ENCODE measurements around the gene GLT1D1. TPM values are rescaled to one million over a fixed set of nuclear protein-coding genes. Genes with fewer than 3 reads are reported as not detected.

Gene GLT1D1
- total RNA-seq, 2 donors from 2014 or later, result 0.07 to 0.60 TPM

GRCh38 chr12:128981971-128982533 is 128.8 kb downstream of the GLT1D1 start:
- H3K36me3 Mint-ChIP-seq, result no peaks in the 10 kb centered on the region
- no peak for DNase-seq (ENCODE audit: low spot score in 2 of 2)

GRCh38 chr12:128982933-128983332 is 129.7 kb downstream of the GLT1D1 start:
- Mint-ChIP-seq H3K27ac (no peak overlapping the region), H3K36me3 (no peaks in the 10 kb centered on the region), H3K9me3 (no peaks in the 10 kb centered on the region)
- ATAC-seq (no peak), DNase-seq (ENCODE audit: low spot score in 2 of 2) (no peak)

More at GRCh38 chr12:128981971-128982533, 128.8 kb downstream of the GLT1D1 start:
- Mint-ChIP-seq H3K27ac (no peak overlapping the region), H3K9me3 (no peaks in the 10 kb centered on the region)
- ATAC-seq, result no peak

- ATAC-seq (no peak), DNase-seq (ENCODE audit: low spot score in 2 of 2) (no peak)
- Mint-ChIP-seq H3K27ac (no peak overlapping the region), H3K9me3 (no peaks in the 10 kb centered on the region), H3K36me3 (no peaks in the 10 kb centered on the region)
These were observed 130.1 kb downstream of the GLT1D1 start for GRCh38 chr12:128983371-128983770.

GRCh38 chr12:128986957-128987356 is 133.7 kb downstream of the GLT1D1 start:
- no peak overlapping the region for H3K27ac Mint-ChIP-seq
- H3K9me3 Mint-ChIP-seq, result peaks cover 0 to 4% of the 10 kb centered on the region in 2 donors
- DNase-seq (ENCODE audit: low spot score in 2 of 2) (no peak), ATAC-seq (no peak)
- H3K36me3 Mint-ChIP-seq, result peaks cover 0 to 4% of the 10 kb centered on the region in 2 donors

GRCh38 chr12:128989287-128989686 is 136.0 kb downstream of the GLT1D1 start:
- ATAC-seq (no peak), DNase-seq (ENCODE audit: low spot score in 2 of 2) (no peak)
- no peak overlapping the region for H3K27ac Mint-ChIP-seq
- peaks cover 0 to 4% of the 10 kb centered on the region in 2 donors for H3K36me3 Mint-ChIP-seq
- peaks cover 3 to 8% of the 10 kb centered on the region in 2 donors for H3K9me3 Mint-ChIP-seq

- ATAC-seq (no peak), DNase-seq (ENCODE audit: low spot score in 2 of 2) (no peak)
- H3K9me3 Mint-ChIP-seq, result peaks cover 8 to 9% of the 10 kb centered on the region in 2 donors
- no peak overlapping the region for H3K27ac Mint-ChIP-seq
- peaks cover 0 to 4% of the 10 kb centered on the region in 2 donors for H3K36me3 Mint-ChIP-seq
These were observed 138.4 kb downstream of the GLT1D1 start for GRCh38 chr12:128991716-128992115.

GRCh38 chr12:128992116-128992515 is 138.8 kb downstream of the GLT1D1 start:
- DNase-seq (ENCODE audit: low spot score in 2 of 2), result no peak

GRCh38 chr12:128992550-128992949 is 139.3 kb downstream of the GLT1D1 start:
- peaks cover 11 to 12% of the 10 kb centered on the region in 2 donors for H3K9me3 Mint-ChIP-seq
- no peak for DNase-seq (ENCODE audit: low spot score in 2 of 2)
- H3K36me3 Mint-ChIP-seq, result peaks cover 0 to 4% of the 10 kb centered on the region in 2 donors
- no peak overlapping the region for H3K27ac Mint-ChIP-seq
- no peak for ATAC-seq

More at GRCh38 chr12:128992116-128992515, 138.8 kb downstream of the GLT1D1 start:
- Mint-ChIP-seq H3K36me3 (peaks cover 0 to 4% of the 10 kb centered on the region in 2 donors), H3K27ac (no peak overlapping the region), H3K9me3 (peaks cover 8 to 12% of the 10 kb centered on the region in 2 donors)
- ATAC-seq, result no peak

GRCh38 chr12:128994856-128995255 is 141.6 kb downstream of the GLT1D1 start:
- DNase-seq (ENCODE audit: low spot score in 2 of 2), result no peak
- no peaks in the 10 kb centered on the region for H3K36me3 Mint-ChIP-seq
- no peak overlapping the region for H3K27ac Mint-ChIP-seq
- no peak for ATAC-seq
- H3K9me3 Mint-ChIP-seq, result peaks cover 7 to 12% of the 10 kb centered on the region in 2 donors

GRCh38 chr12:128995619-128996018 is 142.3 kb downstream of the GLT1D1 start:
- ATAC-seq, result no peak
- Mint-ChIP-seq H3K36me3 (no peaks in the 10 kb centered on the region), H3K9me3 (peaks cover 7 to 12% of the 10 kb centered on the region in 2 donors), H3K27ac (no peak overlapping the region)
- no peak for DNase-seq (ENCODE audit: low spot score in 2 of 2)

GRCh38 chr12:129001826-129002225 is 148.5 kb downstream of the GLT1D1 start:
- peaks cover 7 to 10% of the 10 kb centered on the region in 2 donors for H3K9me3 Mint-ChIP-seq
- no peak for ATAC-seq
- no peak for DNase-seq (ENCODE audit: low spot score in 2 of 2)
- H3K27ac Mint-ChIP-seq, result no peak overlapping the region
- no peaks in the 10 kb centered on the region for H3K36me3 Mint-ChIP-seq

- Mint-ChIP-seq H3K9me3 (peaks cover 4 to 8% of the 10 kb centered on the region in 2 donors), H3K36me3 (no peaks in the 10 kb centered on the region), H3K27ac (no peak overlapping the region)
- ATAC-seq (no peak), DNase-seq (ENCODE audit: low spot score in 2 of 2) (no peak)
These were observed 149.1 kb downstream of the GLT1D1 start for GRCh38 chr12:129002427-129002826.

- Mint-ChIP-seq H3K9me3 (peaks cover 10 to 18% of the 10 kb centered on the region in 2 donors), H3K27ac (no peak overlapping the region), H3K36me3 (no peaks in the 10 kb centered on the region)
- DNase-seq (ENCODE audit: low spot score in 2 of 2) (no peak), ATAC-seq (no peak)
These were observed 152.1 kb downstream of the GLT1D1 start for GRCh38 chr12:129005416-129005815.

- DNase-seq (ENCODE audit: low spot score in 2 of 2) (no peak), ATAC-seq (no peak)
- H3K9me3 Mint-ChIP-seq, result peaks cover 13 to 18% of the 10 kb centered on the region in 2 donors
- H3K27ac Mint-ChIP-seq, result no peak overlapping the region
- H3K36me3 Mint-ChIP-seq, result no peaks in the 10 kb centered on the region
These were observed 152.6 kb downstream of the GLT1D1 start for GRCh38 chr12:129005829-129006228.

GRCh38 chr12:129009833-129010622 is 156.8 kb downstream of the GLT1D1 start:
- Mint-ChIP-seq H3K27ac (no peak overlapping the region), H3K36me3 (no peaks in the 10 kb centered on the region), H3K9me3 (peaks cover 10% of the 10 kb centered on the region in 2 donors)
- no peak for ATAC-seq
- no peak for DNase-seq (ENCODE audit: low spot score in 2 of 2)

GRCh38 chr12:129016159-129016558 is 162.9 kb downstream of the GLT1D1 start:
- no peak for ATAC-seq
- Mint-ChIP-seq H3K36me3 (peaks cover 0 to 10% of the 10 kb centered on the region in 2 donors), H3K9me3 (peaks cover 11 to 14% of the 10 kb centered on the region in 2 donors), H3K27ac (no peak overlapping the region)
- DNase-seq (ENCODE audit: low spot score in 2 of 2), result no peak

GRCh38 chr12:129025055-129025454 is 171.8 kb downstream of the GLT1D1 start:
- DNase-seq (ENCODE audit: low spot score in 2 of 2) (no peak), ATAC-seq (no peak)
- no peaks in the 10 kb centered on the region for H3K36me3 Mint-ChIP-seq
- no peak overlapping the region for H3K27ac Mint-ChIP-seq
- H3K9me3 Mint-ChIP-seq, result peaks cover 4 to 9% of the 10 kb centered on the region in 2 donors

All from activated naive CD4-positive, alpha-beta T cell treated with anti-CD3 and anti-CD28 coated beads, Interleukin-2, amount 50 U/mL, for 72 hours (primary cell).